ENCODE data around the gene TMEM135. TPM values are rescaled to one million over a fixed set of nuclear protein-coding genes. Genes with fewer than 3 reads are reported as not detected.

TMEM135 gene
- total RNA-seq, 2 experiments from 2014 or later: 24.7 to 30.0 TPM

GRCh38 chr11:87038235-87038977 is 672 bp downstream of the TMEM135 start:
- ChIA-PET CTCF (interaction anchor here (0.7 to 1.2 kb wide), 3 partner anchors 26 to 100 kb away, joined by 3 read pairs; no protein-coding TSS in a partner anchor), POLR2A (interaction anchor here (1.0 to 1.4 kb wide), 3 partner anchors 27 to 65 kb away, joined by 3 to 4 read pairs (median 4); no protein-coding TSS in a partner anchor)
- DNase-seq (no peak), ATAC-seq (no peak)
- H3K27ac Mint-ChIP-seq: peak overlapping the region; percentile 95
- no peaks in the 10 kb centered on the region for H3K27me3 Mint-ChIP-seq
- TF ChIP-seq CTCF (IDR thresholded peaks at IDR 0.05): no peak
- peak overlapping the region; percentile 96 for H3K4me3 Mint-ChIP-seq
- intact Hi-C loops (cut with micrococcal nuclease): no loop called here
- H3K9me3 Mint-ChIP-seq: no peaks in the 10 kb centered on the region
- H3K4me1 Mint-ChIP-seq (ENCODE audit: low read depth): peaks cover 45% of the 10 kb centered on the region
- peaks cover 17% of the 10 kb centered on the region for H3K36me3 Mint-ChIP-seq (ENCODE audit: low read depth)

- intact Hi-C loops (cut with micrococcal nuclease): no loop called here
- TF ChIP-seq CTCF (IDR thresholded peaks at IDR 0.05): no peak
- DNase-seq (no peak), ATAC-seq (no peak)
- no peak overlapping the region for H3K27ac Mint-ChIP-seq
- peak overlapping the region; percentile 96 for H3K4me3 Mint-ChIP-seq
- CTCF ChIA-PET: no interaction called here
- POLR2A ChIA-PET: no interaction called here
- H3K27me3 Mint-ChIP-seq: no peaks in the 10 kb centered on the region
- H3K36me3 Mint-ChIP-seq (ENCODE audit: low read depth): peaks cover 25% of the 10 kb centered on the region
- peaks cover 45% of the 10 kb centered on the region for H3K4me1 Mint-ChIP-seq (ENCODE audit: low read depth)
- H3K9me3 Mint-ChIP-seq: no peaks in the 10 kb centered on the region
These were observed 1.6 kb downstream of the TMEM135 start for GRCh38 chr11:87039371-87039770.

GRCh38 chr11:87043894-87044293 is 6.2 kb downstream of the TMEM135 start:
- POLR2A ChIA-PET: no interaction called here
- DNase-seq (no peak), ATAC-seq (no peak)
- no peak overlapping the region for H3K27ac Mint-ChIP-seq
- no peak for TF ChIP-seq CTCF (IDR thresholded peaks at IDR 0.05)
- H3K36me3 Mint-ChIP-seq (ENCODE audit: low read depth): peaks cover 42% of the 10 kb centered on the region
- peaks cover 31% of the 10 kb centered on the region for H3K4me1 Mint-ChIP-seq (ENCODE audit: low read depth)
- H3K27me3 Mint-ChIP-seq: no peaks in the 10 kb centered on the region
- no peak overlapping the region for H3K4me3 Mint-ChIP-seq
- intact Hi-C loops (cut with micrococcal nuclease): no loop called here
- H3K9me3 Mint-ChIP-seq: peaks cover 4% of the 10 kb centered on the region
- CTCF ChIA-PET: no interaction called here

DNA sequence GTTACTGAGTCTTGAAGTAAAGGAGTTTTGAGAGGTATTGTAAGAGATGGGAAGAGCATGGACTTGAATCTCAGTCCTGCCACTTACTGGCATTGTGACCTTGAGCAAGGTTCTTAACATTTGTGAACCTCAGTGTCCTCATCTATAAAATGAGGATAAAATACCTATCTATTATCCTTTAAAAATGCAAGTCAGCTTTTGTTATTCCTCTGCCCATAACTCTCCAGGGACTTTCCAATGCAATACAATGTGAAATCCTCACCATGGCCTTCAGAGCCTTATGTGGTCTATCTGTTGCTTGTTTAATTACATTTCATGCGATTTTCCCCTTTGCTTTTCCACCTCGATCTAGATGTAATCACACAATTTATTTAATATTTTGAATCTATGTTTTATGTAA is 9.1 kb downstream of the TMEM135 start:
- H3K36me3 Mint-ChIP-seq (ENCODE audit: low read depth): peaks cover 35% of the 10 kb centered on the region
- H3K27me3 Mint-ChIP-seq: no peaks in the 10 kb centered on the region
- H3K4me3 Mint-ChIP-seq: no peak overlapping the region
- ATAC-seq: no peak
- TF ChIP-seq CTCF (IDR thresholded peaks at IDR 0.05): no peak
- no peak overlapping the region for H3K27ac Mint-ChIP-seq
- ChIA-PET CTCF (no interaction called here), POLR2A (no interaction called here)
- DNase-seq: no peak
- peaks cover 5% of the 10 kb centered on the region for H3K4me1 Mint-ChIP-seq (ENCODE audit: low read depth)
- intact Hi-C loops (cut with micrococcal nuclease): no loop called here
- H3K9me3 Mint-ChIP-seq: peaks cover 4% of the 10 kb centered on the region

- Mint-ChIP-seq H3K4me3 (no peak overlapping the region), H3K9me3 (no peaks in the 10 kb centered on the region), H3K36me3 (ENCODE audit: low read depth) (peaks cover 13% of the 10 kb centered on the region), H3K27ac (no peak overlapping the region), H3K4me1 (ENCODE audit: low read depth) (peaks cover 5% of the 10 kb centered on the region), H3K27me3 (no peaks in the 10 kb centered on the region)
- DNase-seq (no peak), ATAC-seq (no peak)
- ChIA-PET POLR2A (no interaction called here), CTCF (no interaction called here)
- intact Hi-C loops (cut with micrococcal nuclease): no loop called here
- TF ChIP-seq CTCF (IDR thresholded peaks at IDR 0.05): no peak
These were observed 18.4 kb downstream of the TMEM135 start for GRCh38 chr11:87056091-87056490.

Data from activated CD8-positive, alpha-beta T cell treated with anti-CD3 and anti-CD28 coated beads for 36 hours (primary cell).